GF-D8 (cell line): Measurements from ENCODE around the gene USP54.

ENCODE experiments used
- DNase-seq: peaks from one replicate; lab custom pipeline; 2025; lab: John Stamatoyannopoulos, UW

Gene USP54

GRCh38 chr10:73467206-73467605 lies 123.9 kb downstream of the USP54 start:
- DNase-seq, result no peak

GRCh38 chr10:73465978-73466726 lies 125.0 kb downstream of the USP54 start:
- DNase-seq, result no peak

- DNase-seq, result no peak
Observed at GRCh38 chr10:73460897-73461296, 130.2 kb downstream of the USP54 start.

- no peak for DNase-seq
Observed at GRCh38 chr10:73459683-73460314, 131.3 kb downstream of the USP54 start.

- DNase-seq, result no peak
Observed at GRCh38 chr10:73456187-73456890, 134.8 kb downstream of the USP54 start.

GRCh38 chr10:73449113-73449512 lies 142.0 kb downstream of the USP54 start:
- DNase-seq, result no peak

- DNase-seq, result no peak
Observed at GRCh38 chr10:73448384-73448783, 142.8 kb downstream of the USP54 start.
